Measurements from ENCODE around the gene ARHGDIG. TPM values are rescaled to one million over a fixed set of nuclear protein-coding genes. Genes with fewer than 3 reads are reported as not detected.

ARHGDIG gene
- total and polyA plus RNA-seq, 2 experiments from 2014 or later = 3.1 to 6.5 TPM

DNA sequence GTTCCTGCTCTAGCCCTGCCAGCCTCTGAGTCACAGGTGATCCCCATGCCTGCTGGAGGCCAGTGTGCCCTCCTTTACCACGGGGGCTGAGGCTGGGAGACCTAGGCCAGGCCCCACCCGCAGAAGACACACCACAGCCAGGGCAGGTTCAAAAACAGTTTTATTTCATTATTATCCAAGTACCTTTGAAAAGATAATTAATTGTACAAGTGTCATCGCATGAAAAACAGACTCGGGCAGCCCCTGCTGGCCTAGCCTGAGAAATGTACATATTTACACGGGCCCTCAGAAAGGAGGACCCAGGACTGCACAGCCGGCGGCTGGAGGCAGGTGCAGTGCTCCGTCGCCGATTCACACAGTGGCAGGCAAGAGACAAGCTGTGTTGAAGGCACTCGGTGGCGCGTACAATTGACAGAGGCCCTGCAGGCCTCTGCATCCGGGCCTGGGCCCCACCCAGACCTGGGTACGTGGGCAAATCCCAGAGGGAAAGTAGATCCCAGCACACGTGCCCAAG, 7.0 kb downstream of the ARHGDIG start:
- Histone ChIP-seq H3K27me3 (peaks cover under 1% of the 10 kb centered on the region), H3K4me3 (no peak overlapping the region), H3K36me3 (peaks cover 14% of the 10 kb centered on the region), H3K27ac (no peak overlapping the region), H3K4me1 (ENCODE audit: low read depth) (no peaks in the 10 kb centered on the region), H3K9me3 (ENCODE audit: low read depth) (no peaks in the 10 kb centered on the region)
- TF ChIP-seq, protein P1, sequence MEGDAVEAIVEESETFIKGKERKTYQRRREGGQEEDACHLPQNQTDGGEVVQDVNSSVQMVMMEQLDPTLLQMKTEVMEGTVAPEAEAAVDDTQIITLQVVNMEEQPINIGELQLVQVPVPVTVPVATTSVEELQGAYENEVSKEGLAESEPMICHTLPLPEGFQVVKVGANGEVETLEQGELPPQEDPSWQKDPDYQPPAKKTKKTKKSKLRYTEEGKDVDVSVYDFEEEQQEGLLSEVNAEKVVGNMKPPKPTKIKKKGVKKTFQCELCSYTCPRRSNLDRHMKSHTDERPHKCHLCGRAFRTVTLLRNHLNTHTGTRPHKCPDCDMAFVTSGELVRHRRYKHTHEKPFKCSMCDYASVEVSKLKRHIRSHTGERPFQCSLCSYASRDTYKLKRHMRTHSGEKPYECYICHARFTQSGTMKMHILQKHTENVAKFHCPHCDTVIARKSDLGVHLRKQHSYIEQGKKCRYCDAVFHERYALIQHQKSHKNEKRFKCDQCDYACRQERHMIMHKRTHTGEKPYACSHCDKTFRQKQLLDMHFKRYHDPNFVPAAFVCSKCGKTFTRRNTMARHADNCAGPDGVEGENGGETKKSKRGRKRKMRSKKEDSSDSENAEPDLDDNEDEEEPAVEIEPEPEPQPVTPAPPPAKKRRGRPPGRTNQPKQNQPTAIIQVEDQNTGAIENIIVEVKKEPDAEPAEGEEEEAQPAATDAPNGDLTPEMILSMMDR (IDR thresholded peaks at IDR 0.05; ENCODE audit: low read depth, low read length) = no peak
- no peak for DNase-seq (ENCODE audit: low read depth in 1 of 2, low spot score in 1 of 2)

DNA sequence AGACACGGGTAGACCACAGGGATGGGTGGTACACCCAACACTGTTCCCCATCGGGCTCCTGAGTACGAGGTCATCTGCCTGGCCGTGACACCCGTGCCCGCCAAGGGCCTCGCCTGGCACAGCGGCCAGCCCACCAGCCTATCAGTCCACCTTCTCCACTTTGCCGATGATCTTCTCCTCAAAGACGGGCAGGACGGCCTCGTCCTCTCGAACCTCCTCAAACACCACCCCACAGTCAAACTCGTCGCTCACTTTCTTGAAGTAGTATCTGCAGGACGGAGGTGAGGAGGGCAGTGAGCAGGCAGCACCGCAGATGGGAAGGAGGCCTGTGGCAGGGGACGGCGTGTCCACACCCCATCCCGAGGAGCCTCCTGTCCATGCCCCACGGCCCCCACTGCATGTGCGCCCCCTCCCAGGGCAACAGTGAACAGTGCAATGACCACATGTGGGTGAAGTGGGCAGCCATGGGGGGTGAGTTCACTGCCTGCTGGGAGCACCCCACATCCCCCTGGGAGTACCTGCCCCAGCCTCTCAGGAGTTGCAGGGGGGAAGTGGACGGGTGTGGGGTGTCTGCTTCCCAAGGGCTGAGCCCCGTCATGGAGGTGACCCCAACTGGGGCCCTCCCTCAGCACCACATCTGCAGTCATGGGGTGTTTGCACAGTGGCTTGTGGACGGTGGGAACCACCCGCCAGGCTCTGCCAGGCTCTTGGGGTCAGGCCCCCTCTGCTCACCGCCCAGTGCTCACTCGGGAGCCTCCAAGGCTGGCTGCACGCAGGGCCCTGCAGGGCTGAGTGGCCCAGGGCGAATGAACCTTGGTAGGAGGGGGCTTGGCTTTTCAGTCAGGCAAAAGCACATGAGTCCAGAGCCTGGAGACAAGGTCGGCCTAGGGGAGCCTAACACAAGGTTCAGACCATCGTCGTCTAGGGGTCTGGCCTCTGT, 7.9 kb downstream of the ARHGDIG start:
- H3K4me3 ChIP-seq = no peak overlapping the region
- H3K36me3 ChIP-seq = peaks cover 14% of the 10 kb centered on the region
- no peaks in the 10 kb centered on the region for H3K9me3 ChIP-seq (ENCODE audit: low read depth)
- TF ChIP-seq, protein P1 (IDR thresholded peaks at IDR 0.05; ENCODE audit: low read depth, low read length) = no peak
- no peaks in the 10 kb centered on the region for H3K4me1 ChIP-seq (ENCODE audit: low read depth)
- no peaks in the 10 kb centered on the region for H3K27me3 ChIP-seq
- H3K27ac ChIP-seq = no peak overlapping the region
- DNase-seq (ENCODE audit: low read depth in 1 of 2, low spot score in 1 of 2) = no peak

DNA sequence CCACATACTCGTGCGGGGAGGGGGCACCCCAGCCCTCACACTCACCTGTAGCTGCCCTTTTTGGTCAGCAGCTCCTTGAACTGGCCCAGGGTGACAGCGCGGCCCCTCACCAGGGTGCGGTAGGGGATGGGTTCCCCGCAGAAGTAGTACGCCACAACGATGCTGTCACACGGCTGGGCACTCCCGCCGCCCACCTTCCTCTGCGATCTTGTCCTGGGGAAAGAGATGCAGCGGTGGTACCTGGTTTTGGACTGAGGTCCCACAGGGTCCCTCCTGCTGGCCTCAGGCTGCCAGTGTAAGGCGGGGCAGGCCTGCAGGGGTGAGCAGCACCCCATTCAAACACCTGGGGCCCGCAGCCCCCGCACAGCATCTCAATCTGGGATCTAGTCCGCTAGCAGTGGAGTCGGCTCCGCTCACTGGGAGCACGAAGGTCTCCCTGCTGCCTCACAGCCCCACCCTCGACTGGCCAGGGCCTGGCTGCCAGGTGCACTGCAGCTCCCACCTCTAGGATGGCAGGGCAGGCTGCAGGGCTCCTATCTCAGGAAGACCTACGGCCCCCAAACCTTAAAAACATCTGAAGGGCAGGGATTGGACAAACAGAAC, 9.1 kb downstream of the ARHGDIG start:
- Histone ChIP-seq H3K4me3 (no peak overlapping the region), H3K9me3 (ENCODE audit: low read depth) (no peaks in the 10 kb centered on the region), H3K36me3 (peaks cover 14% of the 10 kb centered on the region), H3K27ac (no peak overlapping the region), H3K4me1 (ENCODE audit: low read depth) (no peaks in the 10 kb centered on the region), H3K27me3 (no peaks in the 10 kb centered on the region)
- TF ChIP-seq, protein P1 (IDR thresholded peaks at IDR 0.05; ENCODE audit: low read depth, low read length) = no peak
- no peak for DNase-seq (ENCODE audit: low read depth in 1 of 2, low spot score in 1 of 2)

DNA sequence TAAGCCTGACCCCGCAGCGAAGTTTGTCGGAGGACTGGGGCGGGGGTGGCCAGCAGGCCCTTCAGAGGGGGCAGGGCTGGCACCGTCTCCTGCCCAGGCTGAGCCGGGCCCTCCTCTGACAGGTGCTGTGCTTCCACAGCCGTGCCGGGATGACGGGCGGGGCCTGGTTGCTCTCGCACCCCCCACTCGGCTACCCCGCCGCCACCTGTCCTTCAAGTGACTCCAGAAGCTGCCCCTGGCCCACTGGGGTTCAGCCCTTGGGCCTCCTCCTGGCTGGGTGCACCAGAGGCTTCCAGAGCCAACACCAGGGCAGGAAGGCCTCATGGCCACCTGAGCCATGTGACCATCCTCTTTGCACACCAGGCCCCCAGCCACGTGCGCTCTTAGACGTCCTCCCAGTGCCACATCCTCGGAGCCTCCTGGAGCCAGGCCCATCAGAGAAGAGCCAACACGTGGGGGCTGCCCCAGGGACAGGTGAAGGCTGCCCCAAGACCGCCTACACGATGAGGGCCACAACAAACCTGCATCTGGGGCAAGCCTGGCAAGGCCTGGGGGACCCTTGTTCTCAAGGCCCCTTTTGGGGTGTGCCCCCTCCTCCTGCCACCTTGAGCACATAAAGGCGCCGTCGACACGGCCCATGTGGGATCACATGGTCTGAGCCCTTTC, 9.8 kb downstream of the ARHGDIG start:
- Histone ChIP-seq H3K27me3 (no peaks in the 10 kb centered on the region), H3K9me3 (ENCODE audit: low read depth) (no peaks in the 10 kb centered on the region), H3K36me3 (peaks cover 14% of the 10 kb centered on the region), H3K4me3 (no peak overlapping the region), H3K27ac (no peak overlapping the region), H3K4me1 (ENCODE audit: low read depth) (no peaks in the 10 kb centered on the region)
- no peak for DNase-seq (ENCODE audit: low read depth in 1 of 2, low spot score in 1 of 2)
- TF ChIP-seq, protein P1 (IDR thresholded peaks at IDR 0.05; ENCODE audit: low read depth, low read length) = no peak

DNA sequence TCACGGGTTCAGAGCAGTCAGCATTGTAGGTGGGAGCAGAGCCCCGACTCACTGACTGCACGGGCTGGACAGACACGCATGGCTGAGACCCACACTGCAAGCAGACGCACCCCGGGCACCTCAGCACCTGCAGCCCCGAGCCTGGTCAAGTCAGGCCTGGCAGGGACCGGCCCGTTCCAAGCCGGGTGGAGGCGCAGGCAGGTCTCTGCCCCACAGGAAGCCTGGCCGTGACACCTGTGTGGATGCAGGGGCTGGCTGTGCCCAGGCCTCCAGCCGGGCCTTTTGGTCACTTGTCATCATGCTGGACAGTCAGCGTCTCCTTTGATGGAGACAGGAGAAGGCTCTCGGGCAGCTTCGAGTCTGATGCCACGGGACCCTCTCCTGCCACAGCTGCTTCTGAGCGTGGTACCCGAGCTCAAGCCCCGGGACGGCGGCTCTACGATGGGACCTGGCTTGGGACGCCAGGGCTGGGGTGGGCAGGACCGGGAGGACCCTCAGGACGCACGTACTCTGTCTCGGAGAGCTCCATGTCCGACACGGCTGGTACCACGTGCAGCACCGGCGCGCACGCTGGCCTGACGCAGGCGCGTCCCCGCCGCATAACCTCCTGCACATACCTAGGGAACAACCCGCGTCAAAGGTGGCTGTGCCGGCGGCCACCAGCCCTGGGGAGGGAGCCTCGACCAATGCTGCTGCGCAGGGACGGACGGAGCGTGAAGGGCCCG, 10.5 kb downstream of the ARHGDIG start:
- no peak overlapping the region for H3K27ac ChIP-seq
- H3K36me3 ChIP-seq = peaks cover 14% of the 10 kb centered on the region
- H3K4me1 ChIP-seq (ENCODE audit: low read depth) = no peaks in the 10 kb centered on the region
- DNase-seq (ENCODE audit: low read depth in 1 of 2, low spot score in 1 of 2) = no peak
- H3K27me3 ChIP-seq = no peaks in the 10 kb centered on the region
- H3K9me3 ChIP-seq (ENCODE audit: low read depth) = no peaks in the 10 kb centered on the region
- TF ChIP-seq, protein P1 (IDR thresholded peaks at IDR 0.05; ENCODE audit: low read depth, low read length) = no peak
- no peak overlapping the region for H3K4me3 ChIP-seq
